Measurements from ENCODE around the gene HEATR1.
"Not testable (repeated sequence)": the region's sequence is repeated elsewhere in the genome, so short reads cannot be mapped to it uniquely, and the experiment has no call there.

The HEATR1 gene

DNA sequence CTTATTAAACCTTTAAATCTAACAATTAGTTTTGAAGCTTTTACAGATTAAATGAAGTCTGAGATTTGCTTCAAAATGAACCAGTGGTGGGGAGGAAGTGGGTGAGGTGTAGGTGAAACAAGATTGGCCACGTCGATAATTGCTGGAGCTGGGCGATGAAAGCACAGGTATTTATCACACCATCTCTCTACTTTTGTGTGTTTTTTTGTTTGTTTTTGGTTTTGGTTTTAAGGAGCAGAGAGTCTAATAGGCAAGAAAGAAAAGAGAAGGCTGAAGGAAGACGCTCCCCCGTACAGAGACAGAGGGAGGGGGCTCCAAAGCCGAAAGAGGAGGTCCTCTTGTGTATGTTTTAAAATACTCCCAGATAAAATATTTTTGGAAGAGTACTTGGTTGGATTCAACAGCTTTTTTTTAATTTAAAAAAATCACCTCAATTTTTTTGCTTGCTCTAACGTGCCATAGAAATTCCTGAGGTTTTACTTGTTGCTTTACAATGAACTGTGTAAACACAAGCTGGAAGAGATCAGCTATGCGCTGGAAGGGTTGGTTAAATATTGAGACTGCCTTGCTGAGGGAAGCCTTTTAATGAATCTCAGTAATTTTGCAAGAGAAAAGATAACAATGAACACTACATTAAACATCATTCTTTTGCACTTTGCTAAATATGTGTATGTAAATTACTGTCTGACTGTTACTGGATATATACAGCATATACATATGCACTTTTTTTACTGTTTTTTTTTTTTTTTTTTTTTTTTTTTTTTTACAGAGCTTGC, 87.2 kb downstream of the HEATR1 start:
- H3K4me1 Mint-ChIP-seq (ENCODE audit: low read depth): peaks cover 26% of the 10 kb centered on the region
- H3K27ac Mint-ChIP-seq: peak overlapping the region; percentile 79
- H3K36me3 Mint-ChIP-seq (ENCODE audit: low read depth): peaks cover 3% of the 10 kb centered on the region
- no peaks in the 10 kb centered on the region for H3K9me3 Mint-ChIP-seq
- peak overlapping the region; percentile 78 for H3K4me3 Mint-ChIP-seq
- DNase-seq (ENCODE audit: low spot score): peak; percentile 42
- peaks cover 50% of the 10 kb centered on the region for H3K27me3 Mint-ChIP-seq (ENCODE audit: low read depth)

DNA sequence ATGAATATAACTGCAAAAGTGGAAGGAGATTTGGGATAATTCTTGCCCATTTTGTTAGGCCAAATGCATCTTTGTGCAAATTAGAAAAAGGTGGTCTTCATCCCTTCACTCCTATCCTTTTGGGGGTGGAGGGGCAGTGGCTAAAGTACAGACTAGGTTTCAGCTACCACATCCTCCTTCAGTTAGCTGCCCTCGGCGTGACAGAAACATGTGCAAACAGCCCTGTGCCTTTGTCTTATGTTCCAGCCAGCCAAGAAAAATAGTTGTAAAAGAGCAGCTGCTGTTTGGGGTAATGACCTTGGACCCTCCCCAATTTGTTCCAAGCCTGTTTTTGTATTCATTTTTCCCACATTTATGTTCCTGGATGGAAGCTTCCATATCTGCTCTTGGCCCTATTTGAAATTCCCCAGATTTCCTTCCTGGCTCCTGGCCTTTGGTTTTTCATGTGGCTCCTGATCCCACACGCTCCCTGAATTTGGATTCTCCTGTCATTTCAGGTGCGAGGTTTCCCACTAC, 88.8 kb downstream of the HEATR1 start:
- Mint-ChIP-seq H3K9me3 (no peaks in the 10 kb centered on the region), H3K27ac (no peak overlapping the region), H3K36me3 (ENCODE audit: low read depth) (peaks cover 3% of the 10 kb centered on the region), H3K4me1 (ENCODE audit: low read depth) (peaks cover 28% of the 10 kb centered on the region), H3K4me3 (peak overlapping the region; percentile 78), H3K27me3 (ENCODE audit: low read depth) (peaks cover 41% of the 10 kb centered on the region)
- no peak for DNase-seq (ENCODE audit: low spot score)

DNA sequence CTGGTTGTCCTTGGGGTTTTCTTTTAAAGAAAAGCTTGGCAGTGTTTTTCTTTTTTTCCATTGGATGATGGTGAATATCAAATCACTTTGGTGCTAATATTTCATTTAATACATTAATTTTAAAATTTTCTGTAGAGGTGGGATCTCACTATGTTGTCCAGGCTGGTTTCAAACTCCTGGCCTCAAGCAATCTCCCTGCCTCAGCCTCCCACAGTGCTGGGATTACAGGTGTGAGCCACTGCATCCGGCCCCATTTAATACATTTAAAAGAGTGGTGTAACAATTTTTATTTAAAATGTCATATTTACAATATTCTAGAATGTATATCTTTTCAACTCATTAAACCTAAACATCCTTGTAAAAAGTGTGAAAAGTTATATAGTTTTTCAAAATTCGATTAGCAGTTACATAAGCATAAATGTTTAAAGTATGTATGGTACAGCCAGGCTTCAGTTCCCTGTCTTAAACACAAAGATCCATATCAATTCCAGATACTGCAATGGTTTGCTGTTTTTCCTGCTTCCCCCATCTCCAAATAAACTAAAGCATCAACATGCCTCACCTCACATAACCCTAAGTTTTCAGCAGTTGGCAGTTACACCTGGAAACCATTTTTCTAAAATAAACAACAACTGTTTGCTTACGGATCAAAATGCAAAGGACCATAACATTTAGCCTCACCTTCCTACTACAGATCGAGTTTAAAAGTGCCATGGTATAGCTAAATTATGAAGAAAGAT, 89.4 kb downstream of the HEATR1 start:
- H3K4me1 Mint-ChIP-seq (ENCODE audit: low read depth): peaks cover 33% of the 10 kb centered on the region

DNA sequence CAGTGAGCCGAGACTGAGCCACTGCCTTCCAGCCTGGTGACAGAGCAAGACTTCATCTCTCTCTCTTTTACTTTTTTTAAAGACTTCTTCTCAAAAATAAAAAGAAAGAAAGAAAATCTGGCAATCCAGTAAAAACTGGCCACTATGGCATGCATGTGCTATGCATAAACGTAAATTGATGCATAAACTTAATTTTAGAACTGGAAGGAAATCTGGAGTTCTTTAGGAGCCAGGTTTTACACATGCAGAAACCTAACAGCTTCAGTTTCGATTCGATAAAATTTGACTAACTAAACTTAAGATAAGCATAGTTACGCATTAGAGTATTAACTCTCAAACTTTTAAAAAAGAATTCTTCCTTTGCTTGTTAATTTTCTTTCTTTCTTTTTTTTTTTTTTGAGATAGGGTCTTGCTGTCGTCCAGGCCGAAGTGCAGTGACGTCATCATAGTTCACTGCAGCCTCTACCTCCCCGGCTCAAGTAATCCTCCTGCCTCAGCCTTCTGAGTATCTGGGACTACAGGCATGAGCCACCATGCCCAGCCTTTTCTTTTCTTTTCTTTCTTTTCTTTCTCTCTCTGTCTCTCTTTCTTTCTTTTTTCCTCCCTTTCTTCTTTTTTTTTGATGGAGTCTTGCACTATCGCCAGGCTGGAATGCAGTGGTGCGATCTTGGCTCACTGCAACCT, 92.4 kb downstream of the HEATR1 start:
- H3K4me3 Mint-ChIP-seq: no peak overlapping the region
- peaks cover 36% of the 10 kb centered on the region for H3K27me3 Mint-ChIP-seq (ENCODE audit: low read depth)
- H3K27ac Mint-ChIP-seq: no peak overlapping the region
- H3K36me3 Mint-ChIP-seq (ENCODE audit: low read depth): no peaks in the 10 kb centered on the region
- peaks cover 37% of the 10 kb centered on the region for H3K4me1 Mint-ChIP-seq (ENCODE audit: low read depth)
- H3K9me3 Mint-ChIP-seq: no peaks in the 10 kb centered on the region
- no peak for DNase-seq (ENCODE audit: low spot score)

More for the DNA sequence above, 89.4 kb downstream of the HEATR1 start:
- H3K4me3 Mint-ChIP-seq: no peak overlapping the region
- DNase-seq (ENCODE audit: low spot score): no peak
- H3K27ac Mint-ChIP-seq: no peak overlapping the region
- H3K27me3 Mint-ChIP-seq (ENCODE audit: low read depth): peaks cover 42% of the 10 kb centered on the region
- H3K9me3 Mint-ChIP-seq: no peaks in the 10 kb centered on the region
- no peaks in the 10 kb centered on the region for H3K36me3 Mint-ChIP-seq (ENCODE audit: low read depth)

DNA sequence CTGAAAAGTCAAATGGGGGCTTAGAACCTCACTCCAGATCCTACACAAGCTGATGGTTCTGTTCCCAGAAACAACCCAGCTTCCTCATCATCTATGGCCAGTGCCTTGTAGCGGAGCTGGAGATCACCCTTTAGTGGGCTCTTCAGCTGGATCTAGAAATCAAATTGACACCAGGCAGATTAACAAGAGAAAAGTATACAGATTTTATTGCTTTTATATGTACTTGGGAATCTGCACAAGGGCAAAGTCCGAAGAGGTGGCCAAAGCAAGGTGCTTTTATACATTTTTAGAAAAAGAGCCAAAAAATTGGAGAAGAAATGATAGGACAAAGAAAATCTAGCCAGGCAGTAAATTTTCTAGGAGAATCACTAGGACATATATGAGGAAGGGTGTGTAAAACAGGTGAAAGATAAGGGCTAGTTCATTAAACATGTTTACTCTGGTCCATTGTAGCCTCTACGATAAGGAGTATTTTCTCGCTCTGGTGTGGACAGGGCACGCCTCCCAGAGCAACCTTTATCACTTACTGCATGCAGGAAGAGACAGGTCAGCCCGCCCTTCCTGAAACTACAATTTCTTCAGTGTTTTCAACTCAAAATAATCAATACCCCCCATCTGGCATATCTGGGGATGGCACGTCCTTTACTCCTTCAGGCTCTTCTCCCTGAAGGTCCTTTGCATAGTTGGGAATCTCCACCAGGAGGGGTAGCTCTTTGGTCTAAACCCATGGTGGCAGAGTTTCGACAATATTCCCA, 94.5 kb downstream of the HEATR1 start:
- Mint-ChIP-seq H3K4me3 (no peak overlapping the region), H3K27ac (no peak overlapping the region), H3K27me3 (ENCODE audit: low read depth) (peaks cover 36% of the 10 kb centered on the region), H3K9me3 (no peaks in the 10 kb centered on the region), H3K4me1 (ENCODE audit: low read depth) (peaks cover 20% of the 10 kb centered on the region), H3K36me3 (ENCODE audit: low read depth) (no peaks in the 10 kb centered on the region)
- DNase-seq (ENCODE audit: low spot score): no peak

DNA sequence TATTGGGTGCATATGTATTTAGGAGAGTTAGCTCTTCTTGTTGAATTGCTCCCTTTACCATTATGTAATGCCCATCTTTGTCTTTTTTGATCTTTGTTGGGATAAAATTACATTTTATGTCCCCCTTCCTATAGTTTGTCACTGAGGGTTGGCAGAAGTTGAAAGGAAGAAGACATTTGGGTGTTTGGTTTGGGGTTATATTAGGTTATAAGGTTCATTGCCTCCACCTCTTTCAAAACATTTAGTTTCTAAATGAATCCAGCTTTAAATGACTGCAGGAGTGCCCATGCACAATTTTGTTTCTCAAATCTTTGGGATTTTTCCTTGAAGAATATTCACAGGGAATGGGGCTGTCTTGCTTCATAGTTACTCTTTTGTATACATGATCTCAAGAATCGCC, 95.1 kb downstream of the HEATR1 start:
- Mint-ChIP-seq H3K36me3 (ENCODE audit: low read depth) (no peaks in the 10 kb centered on the region), H3K9me3 (no peaks in the 10 kb centered on the region), H3K4me3 (no peak overlapping the region), H3K27ac (no peak overlapping the region), H3K4me1 (ENCODE audit: low read depth) (peaks cover 20% of the 10 kb centered on the region), H3K27me3 (ENCODE audit: low read depth) (peaks cover 39% of the 10 kb centered on the region)
- no peak for DNase-seq (ENCODE audit: low spot score)

DNA sequence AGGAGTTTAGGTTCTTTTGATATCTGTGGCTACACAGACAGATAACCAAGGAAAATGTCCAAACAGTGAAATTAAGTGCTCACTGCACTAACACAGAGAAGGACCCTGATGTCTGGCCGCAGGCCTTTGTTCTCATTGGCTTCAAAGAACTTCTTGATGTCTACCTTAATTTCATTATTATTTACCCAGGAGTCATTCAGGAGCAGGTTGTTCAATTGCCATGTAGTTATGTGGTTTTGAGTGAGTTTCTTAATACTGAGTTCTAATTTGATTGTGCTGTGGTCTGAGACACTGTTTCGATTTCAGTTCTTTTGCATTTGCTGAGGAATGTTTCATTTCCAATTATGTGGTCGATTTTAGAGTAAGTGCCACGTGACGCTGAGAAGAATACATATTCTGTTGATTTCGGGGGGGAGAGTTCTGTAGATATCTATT, 95.7 kb downstream of the HEATR1 start:
- H3K27ac Mint-ChIP-seq: no peak overlapping the region
- no peak for DNase-seq (ENCODE audit: low spot score)
- H3K27me3 Mint-ChIP-seq (ENCODE audit: low read depth): peaks cover 37% of the 10 kb centered on the region
- no peaks in the 10 kb centered on the region for H3K9me3 Mint-ChIP-seq
- H3K36me3 Mint-ChIP-seq (ENCODE audit: low read depth): no peaks in the 10 kb centered on the region
- H3K4me3 Mint-ChIP-seq: peak overlapping the region; percentile 15
- H3K4me1 Mint-ChIP-seq (ENCODE audit: low read depth): peaks cover 20% of the 10 kb centered on the region

DNA sequence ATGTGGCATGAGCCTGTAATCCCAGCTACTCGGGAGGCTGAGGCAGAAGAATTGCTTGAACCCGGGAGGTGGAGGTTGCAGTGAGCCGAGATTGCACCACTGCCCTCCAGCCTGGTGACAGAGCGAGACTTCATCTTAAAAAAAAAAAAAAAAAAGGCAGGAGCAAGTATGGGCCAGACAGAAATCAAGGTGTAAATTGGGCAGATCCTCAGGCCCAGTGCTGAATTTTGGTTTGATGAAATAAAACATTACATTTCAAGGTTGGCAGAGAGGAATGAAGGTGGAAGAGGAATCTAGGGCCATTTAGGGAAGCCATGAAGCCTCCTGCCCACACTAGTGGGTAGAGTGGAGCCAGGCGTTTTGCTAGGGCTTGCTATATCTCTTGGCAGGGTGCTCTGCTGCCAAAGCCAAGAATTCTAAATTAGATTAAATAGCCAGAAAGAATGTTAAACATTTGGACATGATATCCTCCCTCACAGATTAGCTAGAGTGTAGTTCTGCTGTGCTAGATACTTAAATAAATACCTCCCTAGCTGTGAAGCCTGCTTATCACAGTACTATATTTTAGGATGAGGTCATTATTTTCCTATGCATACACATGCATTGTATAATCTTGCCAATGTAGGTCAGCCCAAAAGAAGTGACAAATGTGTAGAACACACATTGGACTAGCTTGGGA, 97.2 kb downstream of the HEATR1 start:
- no peaks in the 10 kb centered on the region for H3K9me3 Mint-ChIP-seq
- H3K4me3 Mint-ChIP-seq: no peak overlapping the region
- DNase-seq (ENCODE audit: low spot score): no peak
- peaks cover 30% of the 10 kb centered on the region for H3K4me1 Mint-ChIP-seq (ENCODE audit: low read depth)
- H3K36me3 Mint-ChIP-seq (ENCODE audit: low read depth): no peaks in the 10 kb centered on the region
- peaks cover 38% of the 10 kb centered on the region for H3K27me3 Mint-ChIP-seq (ENCODE audit: low read depth)
- H3K27ac Mint-ChIP-seq: no peak overlapping the region

DNA sequence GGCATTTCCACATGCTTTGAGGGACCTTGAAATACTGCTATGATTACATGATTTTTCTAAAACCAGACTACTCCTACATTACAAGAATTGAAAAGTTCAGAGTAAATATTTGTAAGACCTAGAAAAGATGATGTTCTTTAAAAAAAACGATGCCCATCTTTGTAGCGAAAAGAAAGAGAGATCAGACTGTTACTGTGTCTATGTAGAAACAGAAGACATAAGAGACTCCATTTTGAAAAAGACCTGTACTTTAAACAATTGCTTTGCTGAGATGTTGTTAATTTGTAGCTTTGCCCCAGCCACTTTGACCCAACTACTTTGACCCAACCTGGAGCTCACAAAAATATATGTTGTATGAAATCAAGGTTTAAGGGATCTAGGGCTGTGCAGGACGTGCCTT, 100.0 kb downstream of the HEATR1 start:
- H3K27ac Mint-ChIP-seq; H3K9me3 Mint-ChIP-seq; DNase-seq (ENCODE audit: low spot score); H3K4me3 Mint-ChIP-seq; H3K36me3 Mint-ChIP-seq (ENCODE audit: low read depth): not testable (repeated sequence)
- Mint-ChIP-seq H3K4me1 (ENCODE audit: low read depth) (peaks cover 21% of the 10 kb centered on the region), H3K27me3 (ENCODE audit: low read depth) (peaks cover 29% of the 10 kb centered on the region)

DNA sequence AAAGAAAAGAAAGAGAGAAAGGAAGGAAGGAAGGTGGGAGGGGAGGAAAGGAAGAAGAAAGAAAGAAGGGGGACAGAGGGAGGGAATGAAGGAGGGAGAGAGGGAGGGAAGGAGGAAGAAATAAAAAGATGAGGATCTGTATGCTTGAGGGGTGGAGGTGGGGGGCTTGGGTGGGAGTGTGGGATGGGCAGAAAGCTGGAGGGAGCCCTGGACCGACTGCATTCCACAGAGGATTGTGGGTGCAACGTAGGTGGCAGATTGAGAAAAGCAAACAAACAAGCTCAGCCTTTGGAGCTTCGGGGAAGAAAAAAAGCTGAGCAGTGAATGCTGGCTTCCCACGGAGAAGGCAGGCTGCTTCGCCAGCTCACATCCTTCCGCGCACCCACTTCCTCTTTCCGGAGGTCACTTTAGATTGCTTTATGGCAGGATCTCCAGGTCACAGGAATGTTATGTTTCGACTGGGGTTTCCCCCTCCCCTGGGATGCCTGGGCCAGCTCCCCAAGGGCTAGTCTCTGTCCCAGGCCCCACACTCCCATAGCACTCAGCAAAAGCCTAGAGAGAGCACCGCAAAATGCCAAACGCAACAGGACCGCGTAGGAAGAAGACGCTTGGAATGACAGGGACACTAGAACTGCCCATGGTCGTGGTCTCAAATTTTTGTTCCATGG, 101.2 kb downstream of the HEATR1 start:
- H3K27me3 Mint-ChIP-seq (ENCODE audit: low read depth): peaks cover 26% of the 10 kb centered on the region
- DNase-seq (ENCODE audit: low spot score): no peak
- H3K4me3 Mint-ChIP-seq: peak overlapping the region; percentile 71
- peak overlapping the region; percentile 68 for H3K27ac Mint-ChIP-seq
- H3K36me3 Mint-ChIP-seq (ENCODE audit: low read depth): no peaks in the 10 kb centered on the region
- H3K9me3 Mint-ChIP-seq: no peaks in the 10 kb centered on the region
- peaks cover 10% of the 10 kb centered on the region for H3K4me1 Mint-ChIP-seq (ENCODE audit: low read depth)

DNA sequence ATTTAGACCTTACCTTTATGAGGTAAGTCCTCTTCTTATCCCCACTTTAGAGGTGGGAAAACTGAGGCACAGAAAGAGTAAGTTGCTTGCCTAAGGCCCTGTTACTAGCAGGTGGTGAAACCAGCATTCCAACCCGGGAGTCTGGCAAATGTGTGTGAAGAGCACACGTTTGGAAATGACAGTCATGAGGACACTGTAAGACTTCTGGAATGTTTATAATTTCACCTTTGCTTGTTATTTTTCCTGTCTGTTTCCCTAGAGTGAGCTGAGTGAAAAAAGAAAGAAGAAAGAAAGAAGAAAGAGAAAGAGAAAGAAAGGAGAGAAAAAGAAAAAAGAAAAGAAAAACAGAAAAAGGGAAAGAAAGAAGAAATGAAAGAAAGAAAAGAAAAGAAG, 101.7 kb downstream of the HEATR1 start:
- DNase-seq (ENCODE audit: low spot score): no peak
- no peaks in the 10 kb centered on the region for H3K36me3 Mint-ChIP-seq (ENCODE audit: low read depth)
- peak overlapping the region; percentile 68 for H3K27ac Mint-ChIP-seq
- no peaks in the 10 kb centered on the region for H3K9me3 Mint-ChIP-seq
- peaks cover 10% of the 10 kb centered on the region for H3K4me1 Mint-ChIP-seq (ENCODE audit: low read depth)
- peak overlapping the region; percentile 71 for H3K4me3 Mint-ChIP-seq
- H3K27me3 Mint-ChIP-seq (ENCODE audit: low read depth): peaks cover 26% of the 10 kb centered on the region

DNA sequence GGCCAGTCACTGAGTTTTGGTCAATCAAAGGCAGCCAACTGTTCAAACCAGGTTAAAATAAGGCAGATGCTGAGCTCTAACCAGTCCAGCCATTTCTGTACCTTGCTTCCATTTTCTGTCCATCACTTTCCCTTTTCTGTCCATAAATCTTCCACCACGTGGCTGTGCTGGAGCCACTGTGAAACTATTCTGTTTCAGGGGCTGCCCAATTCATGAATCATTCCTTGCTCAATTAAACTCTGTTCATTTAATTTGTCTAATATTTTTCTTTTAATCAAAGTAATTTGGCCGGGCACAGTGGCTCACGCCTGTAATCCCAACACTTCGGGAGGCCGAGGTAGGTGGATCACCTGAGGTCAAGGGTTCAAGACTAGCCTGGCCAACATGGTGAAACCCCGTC, 103.2 kb downstream of the HEATR1 start:
- H3K4me1 Mint-ChIP-seq (ENCODE audit: low read depth): peaks cover 10% of the 10 kb centered on the region
- H3K27me3 Mint-ChIP-seq (ENCODE audit: low read depth): peaks cover 23% of the 10 kb centered on the region
- no peak for DNase-seq (ENCODE audit: low spot score)
- no peak overlapping the region for H3K4me3 Mint-ChIP-seq
- H3K9me3 Mint-ChIP-seq: no peaks in the 10 kb centered on the region
- no peaks in the 10 kb centered on the region for H3K36me3 Mint-ChIP-seq (ENCODE audit: low read depth)
- H3K27ac Mint-ChIP-seq: no peak overlapping the region

All from T-helper 2 cell treated with Interferon-gamma antibody and Interleukin-4, amounts not matched to agents 5 μg/mL and 100 μg/mL, for 36 hours (primary cell).